ENCODE measurements around the gene MACROH2A2.

MACROH2A2 gene

DNA sequence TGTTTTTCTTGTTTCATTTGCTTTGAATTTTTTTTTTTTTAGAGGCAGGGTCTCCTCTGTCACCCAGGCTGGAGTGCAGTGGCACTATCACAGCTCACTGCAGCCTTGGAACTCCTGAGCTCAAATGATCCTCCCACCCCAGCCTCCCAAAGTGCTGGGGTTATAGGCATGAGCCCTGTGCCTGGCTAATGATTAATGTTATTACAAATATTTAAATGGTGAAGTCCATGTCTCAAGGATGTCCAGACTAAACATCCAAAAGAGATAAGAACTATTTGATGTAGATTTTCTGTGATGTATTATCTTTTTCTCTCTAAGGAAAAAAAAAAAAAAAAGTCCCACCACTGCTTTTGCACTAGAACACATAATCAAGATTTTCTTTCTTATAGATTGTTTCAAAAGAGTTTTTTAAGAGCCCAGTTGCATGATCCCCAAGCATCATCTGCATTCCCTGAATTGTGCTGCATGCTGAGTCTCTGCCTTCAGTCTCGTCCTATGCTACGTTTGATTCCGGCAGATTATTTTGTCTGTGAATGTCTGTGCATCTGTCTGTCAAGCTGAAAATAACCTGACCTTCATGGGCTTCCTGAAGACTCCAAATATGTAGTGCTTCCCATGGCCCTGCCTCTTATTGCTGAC lies 33.4 kb downstream of the MACROH2A2 start:
- no peaks in the 10 kb centered on the region for H3K9me3 ChIP-seq (ENCODE audit: control insufficient read depth in 2 of 2, low read length in 2 of 2)
- H3K4me1 ChIP-seq (ENCODE audit: control insufficient read depth in 2 of 2, insufficient read depth in 2 of 2, low read length in 2 of 2): no peaks in the 10 kb centered on the region
- H3K9ac ChIP-seq (ENCODE audit: low read depth in 1 of 2, low read length in 2 of 2): no peak overlapping the region
- H3K27ac ChIP-seq (ENCODE audit: low read depth in 2 of 2, low read length in 2 of 2): no peak overlapping the region
- no peak overlapping the region for H3K4me3 ChIP-seq (ENCODE audit: low read length in 2 of 2)
- no peaks in the 10 kb centered on the region for H3K27me3 ChIP-seq (ENCODE audit: control insufficient read depth in 2 of 2, insufficient read depth in 2 of 2, low read length in 2 of 2)
- H3K36me3 ChIP-seq (ENCODE audit: control insufficient read depth in 2 of 2, insufficient read depth in 2 of 2, low read length in 2 of 2): peaks cover 0 to 3% of the 10 kb centered on the region in 2 donors

GRCh38 chr10:70087616-70088307 lies 35.1 kb downstream of the MACROH2A2 start:
- Histone ChIP-seq H3K27me3 (ENCODE audit: control insufficient read depth in 2 of 2, insufficient read depth in 2 of 2, low read length in 2 of 2) (no peaks in the 10 kb centered on the region), H3K4me1 (ENCODE audit: control insufficient read depth in 2 of 2, insufficient read depth in 2 of 2, low read length in 2 of 2) (no peaks in the 10 kb centered on the region), H3K9ac (ENCODE audit: low read depth in 1 of 2, low read length in 2 of 2) (no peak overlapping the region), H3K36me3 (ENCODE audit: control insufficient read depth in 2 of 2, insufficient read depth in 2 of 2, low read length in 2 of 2) (no peaks in the 10 kb centered on the region), H3K9me3 (ENCODE audit: control insufficient read depth in 2 of 2, low read length in 2 of 2) (no peaks in the 10 kb centered on the region), H3K27ac (ENCODE audit: low read depth in 2 of 2, low read length in 2 of 2) (no peak overlapping the region), H3K4me3 (ENCODE audit: low read length in 2 of 2) (no peak overlapping the region)

GRCh38 chr10:70088308-70088698 lies 35.7 kb downstream of the MACROH2A2 start:
- H3K27me3 ChIP-seq (ENCODE audit: control insufficient read depth in 2 of 2, insufficient read depth in 2 of 2, low read length in 2 of 2): no peaks in the 10 kb centered on the region
- no peak overlapping the region for H3K27ac ChIP-seq (ENCODE audit: low read depth in 2 of 2, low read length in 2 of 2)
- no peaks in the 10 kb centered on the region for H3K4me1 ChIP-seq (ENCODE audit: control insufficient read depth in 2 of 2, insufficient read depth in 2 of 2, low read length in 2 of 2)
- H3K4me3 ChIP-seq (ENCODE audit: low read length in 2 of 2): no peak overlapping the region
- no peaks in the 10 kb centered on the region for H3K9me3 ChIP-seq (ENCODE audit: control insufficient read depth in 2 of 2, low read length in 2 of 2)
- no peaks in the 10 kb centered on the region for H3K36me3 ChIP-seq (ENCODE audit: control insufficient read depth in 2 of 2, insufficient read depth in 2 of 2, low read length in 2 of 2)
- no peak overlapping the region for H3K9ac ChIP-seq (ENCODE audit: low read depth in 1 of 2, low read length in 2 of 2)

DNA sequence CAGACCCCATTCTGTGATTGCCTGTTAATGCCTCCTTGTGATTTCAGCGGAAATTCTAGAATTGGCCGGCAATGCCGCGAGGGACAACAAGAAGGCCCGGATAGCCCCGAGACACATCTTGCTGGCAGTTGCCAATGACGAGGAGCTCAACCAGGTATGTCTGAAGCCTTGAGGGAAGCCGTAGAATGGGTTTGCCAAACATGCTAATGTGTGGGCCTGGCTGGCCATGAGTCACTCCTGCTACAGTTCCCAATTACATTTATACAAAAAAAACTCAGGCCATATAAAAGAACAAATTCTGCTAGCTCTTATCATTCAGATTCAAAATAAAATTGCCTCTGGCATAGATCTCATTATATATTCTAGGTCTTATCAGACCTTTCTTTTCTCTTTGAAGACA lies 37.4 kb downstream of the MACROH2A2 start:
- no peaks in the 10 kb centered on the region for H3K9me3 ChIP-seq (ENCODE audit: control insufficient read depth in 2 of 2, low read length in 2 of 2)

DNA sequence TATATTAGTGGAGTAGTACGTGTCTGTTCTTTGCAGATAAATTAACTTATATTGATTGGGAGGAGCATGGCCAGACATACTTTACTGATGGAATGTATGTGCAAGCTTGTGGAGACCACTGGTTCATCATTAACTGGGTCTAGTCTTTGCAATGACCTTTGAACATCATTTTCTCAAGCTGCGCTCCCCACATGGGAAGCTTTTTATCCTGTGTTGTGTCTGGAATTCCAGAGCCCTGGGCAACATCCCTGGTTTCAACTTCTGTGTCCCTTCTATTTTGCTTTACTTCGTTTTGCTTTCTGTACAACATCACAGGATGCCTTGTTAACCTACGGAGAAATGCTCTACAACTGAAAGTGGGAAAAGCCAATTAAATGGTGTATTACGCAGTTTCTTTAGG lies 38.3 kb downstream of the MACROH2A2 start:
- Histone ChIP-seq H3K9ac (ENCODE audit: low read depth in 1 of 2, low read length in 2 of 2) (no peak overlapping the region), H3K36me3 (ENCODE audit: control insufficient read depth in 2 of 2, insufficient read depth in 2 of 2, low read length in 2 of 2) (peaks cover 0 to 6% of the 10 kb centered on the region in 2 donors), H3K9me3 (ENCODE audit: control insufficient read depth in 2 of 2, low read length in 2 of 2) (no peaks in the 10 kb centered on the region), H3K27ac (ENCODE audit: low read depth in 2 of 2, low read length in 2 of 2) (no peak overlapping the region), H3K4me1 (ENCODE audit: control insufficient read depth in 2 of 2, insufficient read depth in 2 of 2, low read length in 2 of 2) (no peaks in the 10 kb centered on the region), H3K27me3 (ENCODE audit: control insufficient read depth in 2 of 2, insufficient read depth in 2 of 2, low read length in 2 of 2) (no peaks in the 10 kb centered on the region), H3K4me3 (ENCODE audit: low read length in 2 of 2) (no peak overlapping the region)

More for the DNA sequence above, 37.4 kb downstream of the MACROH2A2 start:
- H3K36me3 ChIP-seq (ENCODE audit: control insufficient read depth in 2 of 2, insufficient read depth in 2 of 2, low read length in 2 of 2): peaks cover 0 to 3% of the 10 kb centered on the region in 2 donors
- no peak overlapping the region for H3K9ac ChIP-seq (ENCODE audit: low read depth in 1 of 2, low read length in 2 of 2)
- no peak overlapping the region for H3K27ac ChIP-seq (ENCODE audit: low read depth in 2 of 2, low read length in 2 of 2)
- H3K4me3 ChIP-seq (ENCODE audit: low read length in 2 of 2): no peak overlapping the region
- H3K4me1 ChIP-seq (ENCODE audit: control insufficient read depth in 2 of 2, insufficient read depth in 2 of 2, low read length in 2 of 2): no peaks in the 10 kb centered on the region
- H3K27me3 ChIP-seq (ENCODE audit: control insufficient read depth in 2 of 2, insufficient read depth in 2 of 2, low read length in 2 of 2): no peaks in the 10 kb centered on the region

DNA sequence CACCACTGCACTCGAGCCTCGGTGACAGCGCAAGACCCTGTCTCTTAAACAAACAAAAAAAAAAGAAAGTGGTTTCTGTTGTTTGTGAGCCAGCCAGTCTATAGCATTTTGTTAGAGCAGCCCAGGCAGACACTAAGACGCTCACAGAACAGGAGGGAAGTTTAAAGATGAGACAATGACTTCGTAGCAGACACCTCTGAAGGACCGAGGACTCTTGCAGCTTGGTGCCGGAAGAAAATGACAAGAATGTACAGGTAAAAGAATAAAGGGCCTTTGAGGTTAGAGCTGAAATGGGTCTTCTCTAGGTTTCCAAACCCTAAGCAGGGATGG lies 39.7 kb downstream of the MACROH2A2 start:
- H3K9me3 ChIP-seq (ENCODE audit: control insufficient read depth in 2 of 2, low read length in 2 of 2): no peaks in the 10 kb centered on the region
- no peaks in the 10 kb centered on the region for H3K27me3 ChIP-seq (ENCODE audit: control insufficient read depth in 2 of 2, insufficient read depth in 2 of 2, low read length in 2 of 2)
- H3K9ac ChIP-seq (ENCODE audit: low read depth in 1 of 2, low read length in 2 of 2): no peak overlapping the region
- H3K27ac ChIP-seq (ENCODE audit: low read depth in 2 of 2, low read length in 2 of 2): no peak overlapping the region
- H3K36me3 ChIP-seq (ENCODE audit: control insufficient read depth in 2 of 2, insufficient read depth in 2 of 2, low read length in 2 of 2): peaks cover 0 to 6% of the 10 kb centered on the region in 2 donors
- H3K4me3 ChIP-seq (ENCODE audit: low read length in 2 of 2): peak overlapping the region in 1 of 2 donors; percentile 2
- H3K4me1 ChIP-seq (ENCODE audit: control insufficient read depth in 2 of 2, insufficient read depth in 2 of 2, low read length in 2 of 2): no peaks in the 10 kb centered on the region

DNA sequence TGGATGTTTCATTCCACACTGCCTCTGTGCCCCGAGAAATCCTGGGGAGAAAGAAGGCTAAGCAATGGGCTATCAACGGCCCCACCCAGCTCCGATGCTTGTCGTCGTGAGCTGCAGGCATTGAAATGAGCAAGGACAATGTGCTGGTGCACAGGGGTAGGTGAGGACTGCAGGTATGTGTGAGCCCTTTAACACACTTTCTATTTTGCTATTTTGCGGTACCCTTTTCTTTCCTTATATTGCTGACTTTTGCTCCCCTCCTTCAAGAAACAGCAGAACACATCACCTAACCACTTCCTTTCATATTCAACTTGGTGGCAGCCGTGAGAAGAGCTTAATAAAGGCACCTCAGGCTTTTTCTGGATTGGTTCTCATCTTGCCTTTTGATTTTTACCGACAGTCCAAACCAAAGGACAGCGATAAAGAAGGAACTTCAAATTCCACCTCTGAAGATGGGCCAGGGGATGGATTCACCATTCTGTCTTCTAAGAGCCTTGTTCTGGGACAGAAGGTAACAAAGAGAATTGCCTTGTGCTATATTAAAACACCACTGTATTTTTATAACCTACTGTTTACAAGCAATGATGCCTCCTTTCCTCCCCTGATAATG lies 40.8 kb downstream of the MACROH2A2 start:
- H3K4me1 ChIP-seq (ENCODE audit: control insufficient read depth in 2 of 2, insufficient read depth in 2 of 2, low read length in 2 of 2): no peaks in the 10 kb centered on the region
- no peaks in the 10 kb centered on the region for H3K27me3 ChIP-seq (ENCODE audit: control insufficient read depth in 2 of 2, insufficient read depth in 2 of 2, low read length in 2 of 2)
- H3K9ac ChIP-seq (ENCODE audit: low read depth in 1 of 2, low read length in 2 of 2): no peak overlapping the region
- H3K9me3 ChIP-seq (ENCODE audit: control insufficient read depth in 2 of 2, low read length in 2 of 2): no peaks in the 10 kb centered on the region
- H3K36me3 ChIP-seq (ENCODE audit: control insufficient read depth in 2 of 2, insufficient read depth in 2 of 2, low read length in 2 of 2): peaks cover 0 to 6% of the 10 kb centered on the region in 2 donors
- H3K27ac ChIP-seq (ENCODE audit: low read depth in 2 of 2, low read length in 2 of 2): no peak overlapping the region
- no peak overlapping the region for H3K4me3 ChIP-seq (ENCODE audit: low read length in 2 of 2)

DNA sequence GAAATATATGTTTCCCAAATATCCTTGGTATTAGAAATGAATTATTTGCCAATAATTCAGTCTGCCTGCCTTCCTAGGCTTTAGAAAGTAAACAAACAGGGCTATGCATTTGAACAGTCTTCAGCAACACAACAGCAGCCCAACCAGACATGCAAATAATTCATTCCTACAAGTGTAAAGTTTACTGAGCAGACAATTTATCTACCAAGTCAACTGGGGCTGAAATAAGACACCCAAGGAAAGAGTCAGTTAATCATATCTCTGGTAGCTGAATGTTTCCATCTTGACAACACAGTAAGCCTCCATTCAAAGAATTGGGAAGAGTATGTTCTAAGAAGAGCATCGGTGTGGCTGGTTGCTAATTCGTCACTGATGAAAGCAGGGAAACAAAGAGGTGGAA lies 41.6 kb downstream of the MACROH2A2 start:
- peaks cover 0 to 6% of the 10 kb centered on the region in 2 donors for H3K36me3 ChIP-seq (ENCODE audit: control insufficient read depth in 2 of 2, insufficient read depth in 2 of 2, low read length in 2 of 2)
- no peak overlapping the region for H3K4me3 ChIP-seq (ENCODE audit: low read length in 2 of 2)
- H3K4me1 ChIP-seq (ENCODE audit: control insufficient read depth in 2 of 2, insufficient read depth in 2 of 2, low read length in 2 of 2): no peaks in the 10 kb centered on the region
- no peak overlapping the region for H3K27ac ChIP-seq (ENCODE audit: low read depth in 2 of 2, low read length in 2 of 2)
- H3K9me3 ChIP-seq (ENCODE audit: control insufficient read depth in 2 of 2, low read length in 2 of 2): no peaks in the 10 kb centered on the region
- no peak overlapping the region for H3K9ac ChIP-seq (ENCODE audit: low read depth in 1 of 2, low read length in 2 of 2)
- H3K27me3 ChIP-seq (ENCODE audit: control insufficient read depth in 2 of 2, insufficient read depth in 2 of 2, low read length in 2 of 2): no peaks in the 10 kb centered on the region

GRCh38 chr10:70096016-70096704 lies 43.5 kb downstream of the MACROH2A2 start:
- H3K27me3 ChIP-seq (ENCODE audit: control insufficient read depth in 2 of 2, insufficient read depth in 2 of 2, low read length in 2 of 2): no peaks in the 10 kb centered on the region
- H3K9ac ChIP-seq (ENCODE audit: low read depth in 1 of 2, low read length in 2 of 2): no peak overlapping the region
- no peaks in the 10 kb centered on the region for H3K4me1 ChIP-seq (ENCODE audit: control insufficient read depth in 2 of 2, insufficient read depth in 2 of 2, low read length in 2 of 2)
- no peaks in the 10 kb centered on the region for H3K9me3 ChIP-seq (ENCODE audit: control insufficient read depth in 2 of 2, low read length in 2 of 2)
- peaks cover 5 to 9% of the 10 kb centered on the region in 2 donors for H3K36me3 ChIP-seq (ENCODE audit: control insufficient read depth in 2 of 2, insufficient read depth in 2 of 2, low read length in 2 of 2)
- H3K27ac ChIP-seq (ENCODE audit: low read depth in 2 of 2, low read length in 2 of 2): no peak overlapping the region
- no peak overlapping the region for H3K4me3 ChIP-seq (ENCODE audit: low read length in 2 of 2)
